ENCODE results near the gene SPEF1. TPM values are rescaled to one million over a fixed set of nuclear protein-coding genes. Genes with fewer than 3 reads are reported as not detected.
"Not testable (repeated sequence)": the region's sequence is repeated elsewhere in the genome, so short reads cannot be mapped to it uniquely, and the experiment has no call there.

Gene SPEF1
- total RNA-seq, 1 experiment from 2014 or later: 0.92 TPM

DNA sequence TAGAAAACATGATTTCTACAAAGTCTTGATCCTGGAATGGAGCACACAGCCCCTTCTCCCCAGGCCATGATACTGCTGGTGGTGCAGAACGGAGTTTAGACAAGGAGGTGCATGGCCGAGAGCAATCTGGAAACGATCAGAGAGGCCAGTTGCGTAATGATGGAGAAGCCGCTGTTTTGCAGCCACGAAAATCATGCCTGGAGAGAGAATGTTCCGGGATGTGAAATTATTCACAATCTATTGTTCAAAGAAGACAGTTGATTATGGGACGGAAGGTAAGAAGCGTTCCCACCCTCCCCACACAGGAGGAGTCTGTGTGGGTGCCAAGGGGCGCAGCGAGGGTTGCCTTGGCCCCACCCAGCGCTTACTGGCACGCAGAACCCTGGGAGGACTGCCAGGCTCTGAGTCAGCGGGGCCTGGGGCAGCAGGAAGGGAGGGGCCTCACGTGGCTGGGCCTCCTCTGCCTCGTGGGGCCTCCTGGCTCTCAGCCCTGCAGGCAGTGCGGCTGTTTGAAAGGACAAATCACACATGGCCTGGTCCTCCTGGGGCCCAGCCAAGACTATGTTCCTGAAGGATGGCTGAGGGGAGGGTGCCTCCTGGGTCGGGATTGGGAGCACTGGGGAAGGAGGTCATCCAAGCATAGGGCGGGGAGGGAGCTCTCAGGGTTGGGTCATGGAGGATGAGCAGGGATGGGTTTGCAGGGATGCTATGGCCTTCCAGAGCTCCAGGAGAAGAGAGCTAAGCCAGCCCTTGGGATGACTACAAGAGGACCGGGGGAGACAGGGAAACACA, 30.4 kb upstream of the SPEF1 start:
- peak; percentile 98 for DNase-seq (ENCODE audit: low spot score)

DNA sequence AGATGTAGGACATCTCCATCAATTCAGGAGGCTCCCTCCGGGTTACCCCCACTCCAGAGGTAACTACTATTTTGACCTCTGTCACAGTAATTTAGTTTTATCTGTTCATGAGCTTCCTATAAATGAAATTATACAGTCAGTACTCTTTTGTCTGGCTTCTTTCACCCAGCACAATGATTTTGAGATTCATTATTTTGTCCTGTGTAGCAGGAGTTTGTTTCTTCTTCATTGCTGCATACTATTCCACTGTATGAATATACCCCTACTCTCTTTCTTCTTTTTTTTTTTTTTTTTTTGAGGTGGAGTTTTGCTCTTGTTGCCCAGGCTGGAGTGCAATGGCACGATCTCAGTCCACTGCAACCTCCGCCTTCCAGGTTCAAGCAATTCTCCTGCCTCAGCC, 27.3 kb upstream of the SPEF1 start:
- DNase-seq (ENCODE audit: low spot score): no peak

DNA sequence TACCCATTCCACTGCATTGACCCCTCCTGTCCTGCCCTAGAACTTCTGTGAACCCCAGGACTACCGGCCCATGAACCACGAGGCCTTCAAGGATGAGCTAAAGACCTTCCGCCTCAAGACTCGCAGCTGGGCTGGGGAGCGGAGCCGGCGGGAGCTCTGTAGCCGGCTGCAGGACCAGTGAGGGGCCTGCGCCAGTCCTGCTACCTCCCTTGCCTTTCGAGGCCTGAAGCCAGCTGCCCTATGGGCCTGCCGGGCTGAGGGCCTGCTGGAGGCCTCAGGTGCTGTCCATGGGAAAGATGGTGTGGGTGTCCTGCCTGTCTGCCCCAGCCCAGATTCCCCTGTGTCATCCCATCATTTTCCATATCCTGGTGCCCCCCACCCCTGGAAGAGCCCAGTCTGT, 23.5 kb upstream of the SPEF1 start:
- DNase-seq (ENCODE audit: low spot score): no peak

DNA sequence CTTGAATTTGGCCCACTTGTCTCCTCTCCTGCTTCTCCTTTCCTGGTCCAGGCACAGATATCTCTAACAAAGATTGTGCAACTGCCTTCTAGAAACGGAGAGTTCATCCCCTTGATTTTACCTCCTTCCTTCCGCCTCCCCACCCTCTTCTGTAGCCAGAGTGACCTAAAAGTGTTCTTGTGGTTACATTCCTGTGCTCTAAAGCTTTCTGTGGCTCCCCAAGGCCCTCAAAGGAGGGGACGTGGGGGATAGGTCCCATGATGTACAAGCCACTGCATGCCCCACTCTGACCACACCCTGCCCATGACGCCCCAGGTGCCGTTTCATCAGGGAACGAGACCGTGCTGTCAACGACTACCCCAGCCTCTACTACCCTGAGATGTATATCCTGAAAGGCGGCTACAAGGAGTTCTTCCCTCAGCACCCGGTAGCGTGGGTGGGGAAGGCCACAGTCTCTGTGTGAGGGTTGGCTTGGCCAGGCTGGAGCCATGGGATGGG, 23.1 kb upstream of the SPEF1 start:
- DNase-seq (ENCODE audit: low spot score): no peak

DNA sequence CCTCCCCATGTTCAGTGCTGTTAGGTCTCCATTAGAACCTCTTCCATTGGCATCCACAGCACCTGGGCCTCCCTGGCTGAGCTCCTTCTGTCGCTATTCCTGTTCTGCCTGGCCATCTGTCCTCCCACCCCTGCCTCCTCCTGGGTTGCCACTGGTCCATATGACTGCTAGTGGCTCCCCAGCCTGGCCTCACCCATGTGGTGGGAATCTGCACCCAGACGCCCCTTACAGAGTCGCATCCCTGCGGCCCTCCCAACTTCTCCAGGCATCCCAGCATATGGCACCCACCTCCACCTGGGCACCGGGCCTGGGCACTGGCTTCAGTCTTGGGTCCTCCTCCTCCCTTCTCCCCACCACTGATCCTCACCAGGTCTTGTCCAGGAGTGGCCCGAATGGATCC, 22.6 kb upstream of the SPEF1 start:
- no peak for DNase-seq (ENCODE audit: low spot score)

DNA sequence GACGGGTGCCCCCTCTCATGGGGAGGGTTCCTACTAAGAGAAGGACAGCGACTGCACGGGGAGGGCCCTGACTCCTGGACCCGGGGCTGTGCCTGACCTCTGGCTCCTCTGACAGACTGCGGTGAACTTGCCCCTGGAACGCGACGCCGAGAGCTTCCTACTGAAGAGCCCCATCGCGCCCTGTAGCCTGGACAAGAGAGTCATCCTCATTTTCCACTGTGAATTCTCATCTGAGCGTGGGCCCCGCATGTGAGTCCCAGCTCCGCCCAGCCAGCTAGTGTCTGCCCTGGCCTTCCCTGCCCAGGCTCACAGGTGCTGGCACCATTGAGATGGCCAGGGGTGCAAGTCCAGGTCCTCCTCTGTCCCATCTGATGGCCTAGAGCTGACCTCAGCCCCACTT, 22.0 kb upstream of the SPEF1 start:
- no peak for DNase-seq (ENCODE audit: low spot score)

DNA sequence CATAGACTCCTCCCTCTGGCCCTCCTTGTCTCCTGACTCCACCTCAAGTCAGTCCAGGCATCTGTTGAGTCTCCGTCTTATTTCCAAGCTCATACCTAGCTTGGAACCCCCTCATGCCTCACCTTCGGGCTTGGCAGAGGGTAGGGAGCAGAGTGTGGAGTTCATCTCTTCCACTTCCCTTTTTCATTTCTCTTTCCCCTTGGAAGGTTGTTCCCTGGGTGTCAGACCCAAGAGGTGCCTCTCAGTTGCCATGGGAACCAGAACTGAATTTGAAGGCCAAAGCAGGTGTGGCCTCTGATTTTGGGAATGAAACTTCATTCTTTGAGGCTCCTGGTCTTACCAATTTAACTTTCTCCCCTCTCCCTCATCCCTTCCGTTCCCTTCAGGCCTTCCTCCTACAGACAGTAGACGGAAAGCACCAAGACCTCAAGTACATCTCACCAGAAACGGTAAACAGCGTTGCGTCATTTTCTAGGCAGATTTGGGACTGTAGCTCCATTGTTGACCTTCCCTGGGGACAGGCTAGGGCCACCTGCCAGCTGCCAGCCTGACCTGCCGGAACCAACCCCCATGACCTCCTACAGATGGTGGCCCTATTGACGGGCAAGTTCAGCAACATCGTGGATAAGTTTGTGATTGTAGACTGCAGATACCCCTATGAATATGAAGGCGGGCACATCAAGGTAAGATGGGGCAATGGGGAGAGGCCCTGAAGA, 21.4 kb upstream of the SPEF1 start:
- no peak for DNase-seq (ENCODE audit: low spot score)

DNA sequence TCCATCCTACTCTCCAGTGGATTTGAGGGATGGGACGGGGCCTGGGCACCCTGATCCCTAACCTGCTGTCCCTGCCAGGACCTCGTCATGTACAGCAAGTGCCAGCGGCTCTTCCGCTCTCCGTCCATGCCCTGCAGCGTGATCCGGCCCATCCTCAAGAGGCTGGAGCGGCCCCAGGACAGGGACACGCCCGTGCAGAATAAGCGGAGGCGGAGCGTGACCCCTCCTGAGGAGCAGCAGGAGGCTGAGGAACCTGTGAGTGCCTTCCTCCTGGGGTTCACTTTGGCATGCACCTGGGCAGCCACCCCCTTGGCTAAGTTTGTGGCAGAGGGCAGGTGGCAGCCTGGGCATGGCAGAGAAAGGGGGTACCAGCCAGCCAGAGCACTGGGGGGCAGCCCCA, 20.6 kb upstream of the SPEF1 start:
- no peak for DNase-seq (ENCODE audit: low spot score)

DNA sequence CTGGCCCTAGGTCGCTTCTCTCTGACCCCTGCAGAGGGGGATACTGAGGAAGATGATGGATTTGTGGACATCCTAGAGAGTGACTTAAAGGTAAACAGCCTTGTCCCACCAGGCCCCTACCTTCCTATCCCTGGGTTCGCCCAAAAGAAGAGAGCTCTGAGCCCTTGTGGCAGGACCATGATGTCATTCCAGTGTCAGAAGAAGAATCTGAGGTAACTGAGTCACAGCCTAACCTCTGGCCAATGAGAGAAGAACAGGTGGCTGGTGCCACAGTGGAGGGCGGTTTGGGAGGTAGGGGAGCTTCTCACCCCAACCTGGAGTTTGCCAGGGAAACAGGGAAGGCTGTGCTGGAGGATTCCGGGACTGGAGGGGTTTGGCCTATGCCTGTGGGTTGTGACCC, 20.1 kb upstream of the SPEF1 start:
- DNase-seq (ENCODE audit: low spot score): no peak

DNA sequence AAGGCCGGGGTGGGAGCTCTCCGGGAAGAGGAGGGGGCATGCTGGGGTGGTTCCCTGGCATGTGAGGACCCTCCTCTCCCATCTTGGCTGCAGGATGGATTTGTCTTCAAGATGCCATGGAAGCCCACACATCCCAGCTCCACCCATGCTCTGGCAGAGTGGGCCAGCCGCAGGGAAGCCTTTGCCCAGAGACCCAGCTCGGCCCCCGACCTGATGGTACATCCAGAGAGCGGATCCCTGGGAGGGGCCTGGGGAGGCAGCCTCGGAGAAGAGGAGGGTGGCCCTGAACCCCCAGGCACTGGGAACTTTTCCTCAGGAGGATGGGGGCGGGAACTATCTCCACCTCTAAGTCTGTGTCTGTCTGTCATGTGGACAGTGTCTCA, 19.6 kb upstream of the SPEF1 start:
- DNase-seq (ENCODE audit: low spot score): no peak

DNA sequence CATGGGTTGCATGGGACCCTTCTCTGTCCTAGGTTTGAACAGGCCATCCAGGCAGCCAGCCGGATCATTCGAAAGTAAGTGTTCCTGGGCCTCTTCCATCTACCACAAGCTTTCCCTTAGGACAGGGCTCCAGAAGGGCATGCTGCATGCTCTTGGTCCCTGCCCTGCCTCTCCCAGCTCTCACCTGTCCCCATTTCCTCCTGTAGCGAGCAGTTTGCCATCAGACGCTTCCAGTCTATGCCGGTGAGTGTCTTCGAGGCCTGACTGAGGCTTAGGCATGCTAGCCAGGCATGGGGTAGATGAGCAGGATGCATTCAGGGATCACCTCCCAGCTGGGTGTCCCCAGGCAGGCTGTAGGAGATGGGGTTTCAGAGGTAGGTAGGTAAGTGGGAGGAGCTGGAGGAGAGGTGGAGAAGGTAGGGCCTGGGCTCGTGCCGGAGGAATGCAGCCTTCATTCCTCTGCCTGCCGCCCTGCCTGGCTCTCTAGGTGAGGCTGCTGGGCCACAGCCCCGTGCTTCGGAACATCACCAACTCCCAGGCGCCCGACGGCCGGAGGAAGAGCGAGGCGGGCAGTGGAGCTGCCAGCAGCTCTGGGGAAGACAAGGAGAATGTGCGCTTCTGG, 19.1 kb upstream of the SPEF1 start:
- no peak for DNase-seq (ENCODE audit: low spot score)

DNA sequence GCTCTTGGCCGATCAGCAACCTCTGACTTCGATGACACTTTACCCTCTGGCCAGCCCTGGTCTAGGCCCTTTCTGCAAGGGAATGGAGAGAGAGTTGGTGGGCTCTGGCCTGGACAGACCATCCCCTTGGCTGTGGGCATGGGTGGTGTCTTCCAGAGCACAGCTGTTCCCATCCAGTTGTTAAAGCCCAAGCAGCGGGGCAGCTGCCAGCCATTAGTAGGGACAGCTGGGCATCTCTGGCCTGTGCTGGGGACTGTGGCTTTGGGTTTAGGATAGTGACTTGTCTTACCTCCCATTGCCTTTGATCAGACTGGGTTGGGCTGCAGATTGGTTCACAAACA, 17.6 kb upstream of the SPEF1 start:
- DNase-seq (ENCODE audit: low spot score): no peak

DNA sequence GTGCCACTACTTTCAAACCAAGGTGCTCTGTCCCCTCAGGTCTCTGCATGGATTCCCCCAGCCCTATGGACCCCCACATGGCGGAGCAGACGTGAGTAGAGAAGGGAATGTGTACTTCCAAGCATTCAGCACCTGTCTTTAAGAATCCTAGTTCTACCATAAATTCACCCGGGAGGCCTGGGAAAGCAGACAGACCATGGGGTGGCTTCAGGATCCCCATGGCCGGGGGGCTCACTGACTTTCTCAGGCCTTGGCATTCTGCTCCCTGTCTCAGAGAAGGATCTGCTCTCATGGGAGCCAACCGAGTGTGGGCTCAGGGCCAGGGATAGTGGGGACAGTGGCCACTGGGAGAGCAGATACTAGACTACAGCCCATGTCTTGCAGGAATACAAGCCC, 17.1 kb upstream of the SPEF1 start:
- no peak for DNase-seq (ENCODE audit: low spot score)

DNA sequence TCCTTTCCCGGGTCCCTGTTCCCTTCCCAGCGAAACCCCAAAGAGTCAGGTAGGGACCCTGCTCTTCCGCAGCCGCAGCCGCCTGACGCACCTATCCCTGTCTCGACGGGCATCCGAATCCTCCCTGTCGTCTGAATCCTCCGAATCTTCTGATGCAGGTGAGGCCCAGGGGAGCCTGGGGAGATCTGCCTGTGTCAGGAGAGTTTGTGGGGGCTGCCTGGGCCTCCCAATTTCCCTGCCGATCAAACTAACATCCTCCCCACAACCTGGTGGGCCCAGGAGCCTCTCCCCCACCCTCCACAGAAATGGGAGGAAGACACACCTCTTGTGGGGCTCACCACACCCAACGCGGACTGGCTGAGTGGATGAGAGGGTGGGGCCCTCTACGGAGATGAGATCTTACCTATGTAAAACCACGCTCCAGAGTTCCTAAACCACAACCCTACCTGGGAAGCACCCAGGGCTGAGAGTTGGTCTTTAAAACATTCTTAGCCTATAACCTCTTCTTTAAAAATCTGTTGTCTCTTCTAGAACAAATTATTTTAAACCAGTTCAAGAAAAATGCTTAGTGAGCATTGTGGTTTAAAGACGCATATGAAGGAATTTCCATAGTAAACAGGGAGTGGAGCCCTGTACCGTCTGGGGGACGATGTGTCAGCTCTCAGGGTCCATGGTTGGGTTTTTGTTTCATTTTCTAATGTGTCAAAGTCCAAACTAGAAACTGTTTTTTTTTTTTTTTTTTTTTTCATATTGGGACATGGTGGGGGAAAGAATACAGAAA, 16.5 kb upstream of the SPEF1 start:
- no peak for DNase-seq (ENCODE audit: low spot score)

DNA sequence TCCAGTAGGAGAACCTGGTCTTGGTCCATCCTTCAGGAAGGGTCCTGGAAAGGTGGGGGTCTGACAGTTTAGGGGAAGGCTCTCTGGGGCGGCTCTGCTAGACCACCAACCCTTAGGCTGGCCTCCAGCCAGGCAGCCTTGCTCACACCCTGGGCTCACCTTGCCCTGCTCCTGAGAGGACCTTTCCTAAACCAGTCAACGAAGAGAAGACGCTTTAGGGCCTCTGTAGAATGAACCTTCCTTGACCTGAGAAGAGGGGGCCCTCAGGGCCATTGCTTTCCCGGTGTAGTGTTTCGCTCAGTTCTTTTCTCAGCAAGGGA, 15.9 kb upstream of the SPEF1 start:
- no peak for DNase-seq (ENCODE audit: low spot score)

DNA sequence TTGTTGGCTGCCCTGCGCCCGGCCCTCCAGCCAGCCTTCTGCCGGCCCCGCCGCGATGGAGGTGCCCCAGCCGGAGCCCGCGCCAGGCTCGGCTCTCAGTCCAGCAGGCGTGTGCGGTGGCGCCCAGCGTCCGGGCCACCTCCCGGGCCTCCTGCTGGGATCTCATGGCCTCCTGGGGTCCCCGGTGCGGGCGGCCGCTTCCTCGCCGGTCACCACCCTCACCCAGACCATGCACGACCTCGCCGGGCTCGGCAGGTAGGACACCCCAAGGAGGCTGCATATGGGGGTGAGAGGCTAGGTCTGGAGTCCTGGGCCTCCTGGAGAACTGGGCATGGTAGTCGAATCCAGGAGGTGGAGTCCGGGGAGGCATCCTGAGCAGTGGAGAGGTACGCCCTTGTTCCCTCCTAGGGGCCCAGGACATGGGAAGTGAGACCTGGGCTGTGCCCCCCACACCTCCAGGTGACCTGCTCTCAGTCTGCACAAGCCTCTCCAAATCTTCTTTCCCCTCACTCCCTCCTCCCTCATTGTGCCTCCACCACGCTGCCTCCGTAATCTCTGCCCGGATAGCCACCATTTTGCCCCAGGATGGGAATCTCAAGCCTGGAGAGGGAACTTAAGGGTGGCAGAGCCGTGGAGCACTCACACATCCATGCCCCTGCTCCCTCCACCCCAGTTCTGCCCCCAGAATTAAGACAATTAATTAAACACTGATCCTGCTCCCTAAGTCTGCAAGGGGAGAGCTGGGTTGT, 15.4 kb upstream of the SPEF1 start:
- peak; percentile 41 for DNase-seq (ENCODE audit: low spot score)

DNA sequence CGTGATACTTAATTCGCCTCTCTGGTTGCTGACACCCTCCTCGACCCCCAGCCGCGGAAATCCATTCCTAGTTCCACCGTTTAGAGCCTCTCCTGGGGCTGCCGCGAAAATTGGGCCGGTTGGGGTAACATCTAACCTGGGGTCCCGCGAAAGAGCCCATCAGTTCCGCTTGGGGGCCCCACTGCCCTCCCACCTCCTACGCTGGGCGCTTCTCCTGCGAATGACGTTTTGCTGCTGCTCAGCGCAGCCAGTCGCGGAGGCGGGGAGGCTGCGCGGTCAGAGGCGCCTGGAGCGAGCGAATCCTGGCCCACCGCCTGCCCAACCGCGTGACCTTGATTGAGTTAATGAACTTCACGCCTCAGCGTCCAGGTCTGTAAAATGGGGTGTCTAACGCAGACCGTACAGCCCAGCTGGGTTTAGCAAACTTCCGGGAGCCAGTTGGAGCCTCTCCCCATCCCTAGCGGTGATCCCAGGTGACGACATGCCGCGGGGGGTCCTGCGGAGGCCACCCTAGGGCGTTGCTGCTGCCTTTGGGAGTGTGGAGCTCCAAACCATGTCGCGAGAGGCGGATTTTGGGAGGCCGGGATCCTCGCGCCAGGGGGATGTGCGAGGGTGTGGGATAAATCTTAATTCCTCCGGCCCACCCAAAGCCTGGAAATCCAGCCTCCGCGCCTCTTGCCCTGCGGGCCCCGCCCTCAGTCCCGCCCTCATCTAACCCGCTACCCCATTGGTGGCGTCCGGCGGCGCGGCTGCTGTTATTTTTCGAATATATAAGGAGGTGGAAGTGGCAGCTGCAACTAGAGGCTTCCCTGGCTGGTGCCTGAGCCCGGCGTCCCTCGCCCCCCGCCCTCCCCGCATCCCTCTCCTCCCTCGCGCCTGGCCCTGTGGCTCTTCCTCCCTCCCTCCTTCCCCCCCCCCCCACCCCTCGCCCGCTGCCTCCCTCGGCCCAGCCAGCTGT, 14.5 kb upstream of the SPEF1 start, which contains the start of gene CDC25B:
Gene CDC25B (plus strand): TSS at position 800 of the 958 bp plus-strand sequence. CDS start 222 bp downstream, outside the sequence.
- peak; percentile 93 for DNase-seq (ENCODE audit: low spot score)

DNA sequence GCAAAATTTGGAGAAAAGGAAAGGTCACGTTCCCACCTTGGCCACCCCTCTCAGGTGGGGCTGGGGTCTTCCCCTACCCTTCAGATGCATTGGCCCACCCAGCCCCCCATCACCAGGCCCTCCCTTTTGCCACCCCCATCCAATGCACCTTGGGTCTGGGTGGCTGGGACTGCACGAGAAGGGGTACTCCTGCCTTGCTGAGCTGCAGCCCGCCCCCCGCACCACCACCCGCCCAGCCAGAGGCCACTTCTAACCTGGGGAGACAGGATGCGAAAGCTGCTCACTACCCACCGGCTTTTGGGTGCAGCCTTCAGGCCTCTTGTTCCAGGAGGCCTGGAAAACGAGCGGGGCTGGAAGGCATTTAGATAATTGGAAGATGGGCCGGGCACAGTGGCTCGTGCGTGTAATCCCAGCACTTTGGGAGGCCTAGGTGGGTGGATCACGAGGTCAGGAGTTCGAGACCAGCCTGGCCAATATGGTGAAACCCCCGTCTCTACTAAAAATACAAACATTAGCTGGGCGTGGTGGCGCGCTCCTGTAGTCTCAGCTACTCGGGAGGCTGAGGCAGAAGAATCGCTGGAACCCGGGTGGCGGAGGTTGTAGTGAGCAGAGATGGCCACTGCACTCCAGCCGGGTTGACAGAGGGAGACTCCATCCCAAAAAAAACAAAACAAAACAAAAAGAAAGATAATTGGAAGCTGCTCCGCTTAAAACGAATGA, 13.6 kb upstream of the SPEF1 start:
- no peak for DNase-seq (ENCODE audit: low spot score)

DNA sequence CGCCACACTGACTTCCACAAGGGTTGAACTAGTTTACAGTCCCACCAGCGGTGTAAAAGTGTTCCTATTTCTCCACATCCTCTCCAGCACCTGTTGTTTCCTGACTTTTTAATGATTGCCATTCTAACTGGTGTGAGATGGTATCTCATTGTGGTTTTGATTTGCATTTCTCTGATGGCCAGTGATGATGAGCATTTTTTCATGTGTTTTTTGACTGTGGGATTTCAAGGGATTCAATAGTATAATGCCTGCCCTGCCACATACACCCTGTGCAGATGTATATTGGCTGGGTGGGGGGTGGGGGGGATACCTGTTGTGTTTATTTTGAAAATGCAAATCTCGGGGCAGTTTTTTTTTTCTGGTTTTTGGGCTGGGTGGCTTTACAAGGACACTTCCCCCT, 12.9 kb upstream of the SPEF1 start:
- not testable (repeated sequence) for DNase-seq (ENCODE audit: low spot score)

All from HT-29 (cell line).